Forelimb muscle (tissue), 1 donor: ENCODE results near the gene SOBP. TPM values are rescaled to one million over a fixed set of nuclear protein-coding genes. Genes with fewer than 3 reads are reported as not detected.
"Not testable (repeated sequence)": the region's sequence is repeated elsewhere in the genome, so short reads cannot be mapped to it uniquely, and the experiment has no call there.

ENCODE experiments used
- DNase-seq: peaks from one replicate; pipeline ENCODE4 v3.0.0-alpha.2; 2013; ENCODE audit warnings: low read depth
- polyA plus RNA-seq: library from polyadenylated mRNA; unstranded; fragments of 120-200 nt; gene quantifications from one replicate; pipeline ENCODE4 v1.2.1, GENCODE V29; 2013; ENCODE audit not compliant: insufficient read length

SOBP gene
- polyA plus RNA-seq, 1 donor: 16.5 TPM

DNA sequence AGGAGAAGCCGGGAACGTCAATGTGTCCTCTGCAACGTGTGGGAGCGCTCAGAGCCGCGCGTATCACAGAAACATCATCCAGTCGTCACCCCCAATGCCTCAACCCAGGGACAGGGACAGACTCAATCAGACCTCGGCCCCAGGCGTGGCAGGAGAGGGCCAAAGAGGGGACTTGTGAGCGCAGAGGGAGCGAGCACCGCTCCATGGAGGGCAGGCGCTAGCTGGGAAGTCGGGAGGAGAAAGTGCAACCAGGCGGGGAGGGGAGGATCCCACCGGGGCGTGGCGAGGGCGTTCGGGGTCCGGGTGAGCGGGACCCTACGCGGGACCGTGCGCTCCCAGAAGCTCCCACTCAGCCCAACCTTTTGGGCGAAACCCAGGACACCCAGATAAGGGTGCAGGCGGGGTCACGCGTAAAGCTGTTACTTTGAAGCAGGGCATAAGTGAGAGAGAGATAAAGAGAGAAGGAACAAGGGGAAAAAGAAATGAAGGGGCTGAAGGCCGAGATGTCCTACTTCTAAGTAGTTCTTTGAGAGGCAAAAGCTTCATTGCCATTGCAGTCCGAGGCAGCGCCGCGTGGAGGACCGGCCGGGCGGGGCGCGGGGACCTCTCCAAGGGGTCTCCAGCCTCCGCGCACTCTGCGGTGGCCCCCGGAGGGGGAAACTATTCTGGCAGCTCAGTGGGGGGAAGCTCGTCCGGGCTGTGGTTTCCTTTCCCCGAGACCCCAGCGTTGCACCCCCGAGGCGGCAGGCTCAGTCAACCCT, 862 bp upstream of the SOBP start:
- DNase-seq: no peak

DNA sequence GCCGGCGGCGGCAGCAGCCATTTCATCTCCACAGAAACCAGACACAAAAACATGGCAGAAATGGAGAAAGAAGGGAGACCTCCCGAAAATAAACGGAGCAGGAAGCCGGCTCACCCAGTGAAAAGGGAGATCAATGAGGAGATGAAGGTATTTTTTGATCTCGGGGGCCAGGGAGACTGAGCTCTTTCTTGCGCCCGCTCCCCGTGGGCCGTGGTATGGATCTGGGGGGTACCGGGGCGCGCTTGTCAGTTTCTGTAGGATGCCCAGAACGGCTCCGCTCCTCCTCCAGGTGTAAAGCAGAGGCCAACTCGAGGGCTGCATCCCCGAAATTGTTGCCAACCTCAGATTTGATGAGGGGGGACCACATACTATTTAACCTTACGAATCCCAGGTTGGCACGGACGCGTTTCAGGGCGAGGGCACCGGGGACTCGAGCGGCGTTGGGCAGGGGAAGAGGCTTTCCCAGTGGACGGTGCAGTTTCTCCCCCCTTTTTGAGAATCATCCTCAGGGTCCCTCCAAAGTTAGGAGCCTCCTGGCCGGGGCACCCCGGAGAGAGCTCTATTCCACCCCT, 735 bp downstream of the SOBP start:
- DNase-seq: no peak

DNA sequence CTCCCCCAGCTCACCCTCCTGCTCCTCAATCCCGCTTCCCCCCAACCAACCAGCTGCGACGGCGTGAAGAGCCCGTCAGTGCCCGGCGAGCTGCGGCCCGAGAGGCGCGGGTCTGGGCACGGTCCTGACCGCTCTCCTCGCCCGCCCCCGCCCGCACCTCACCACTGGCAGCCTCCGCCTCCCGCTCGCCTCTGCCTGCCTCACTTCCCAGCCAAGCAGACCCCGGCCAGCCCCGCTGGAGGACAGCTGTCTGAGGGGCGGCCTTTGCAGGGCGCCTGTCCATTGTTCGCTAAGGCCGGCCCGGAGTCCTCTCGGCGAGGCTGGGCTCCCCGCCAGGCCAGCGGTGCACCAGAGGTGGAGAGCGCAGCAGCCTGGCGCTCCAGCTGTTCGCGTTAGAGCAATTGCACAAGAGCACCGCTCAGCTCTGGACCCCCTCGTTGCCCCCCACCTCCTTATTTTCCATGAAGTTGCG, 1.3 kb downstream of the SOBP start:
- DNase-seq: no peak

DNA sequence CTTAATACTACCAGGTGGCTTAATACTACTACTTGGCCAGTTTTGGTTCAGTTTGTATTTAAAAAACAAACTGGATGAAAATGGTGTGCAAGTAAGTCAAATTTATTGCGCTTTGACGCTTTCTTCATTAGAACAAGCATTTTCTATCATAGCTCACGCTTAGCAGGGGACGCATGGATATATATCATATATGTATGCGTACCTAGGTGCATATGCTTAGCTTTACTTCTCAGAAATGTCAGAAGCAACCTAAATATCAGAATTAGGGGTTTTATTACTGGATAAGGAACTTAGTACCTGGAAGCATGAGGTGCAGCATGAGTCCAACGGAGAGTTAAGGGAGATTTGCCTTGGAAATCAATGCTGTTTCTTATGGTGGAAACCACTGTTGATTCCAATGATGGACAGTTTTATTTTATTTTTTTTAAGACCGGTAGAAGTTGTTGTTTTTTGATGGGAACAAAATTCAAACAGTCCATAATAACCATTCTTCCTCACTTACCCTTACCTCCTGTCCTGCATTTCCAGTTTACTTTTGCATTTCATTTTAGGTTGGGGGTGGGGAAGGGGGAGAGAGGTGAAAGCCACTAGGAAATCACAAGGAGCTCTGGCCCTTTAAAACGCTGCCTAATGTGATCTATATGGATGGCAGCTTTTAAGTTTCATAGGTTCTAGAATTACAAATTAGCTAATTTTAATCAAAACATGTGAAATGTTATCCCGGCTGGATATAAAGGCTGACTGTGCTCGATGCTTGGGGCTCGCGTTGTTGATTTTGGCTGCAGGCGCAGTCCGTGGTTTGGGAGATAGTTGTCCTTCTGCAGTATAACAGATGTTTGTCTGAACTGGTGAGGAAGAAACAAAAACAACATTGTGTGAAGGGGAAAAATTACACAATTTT, 2.1 kb downstream of the SOBP start:
- DNase-seq: no peak

DNA sequence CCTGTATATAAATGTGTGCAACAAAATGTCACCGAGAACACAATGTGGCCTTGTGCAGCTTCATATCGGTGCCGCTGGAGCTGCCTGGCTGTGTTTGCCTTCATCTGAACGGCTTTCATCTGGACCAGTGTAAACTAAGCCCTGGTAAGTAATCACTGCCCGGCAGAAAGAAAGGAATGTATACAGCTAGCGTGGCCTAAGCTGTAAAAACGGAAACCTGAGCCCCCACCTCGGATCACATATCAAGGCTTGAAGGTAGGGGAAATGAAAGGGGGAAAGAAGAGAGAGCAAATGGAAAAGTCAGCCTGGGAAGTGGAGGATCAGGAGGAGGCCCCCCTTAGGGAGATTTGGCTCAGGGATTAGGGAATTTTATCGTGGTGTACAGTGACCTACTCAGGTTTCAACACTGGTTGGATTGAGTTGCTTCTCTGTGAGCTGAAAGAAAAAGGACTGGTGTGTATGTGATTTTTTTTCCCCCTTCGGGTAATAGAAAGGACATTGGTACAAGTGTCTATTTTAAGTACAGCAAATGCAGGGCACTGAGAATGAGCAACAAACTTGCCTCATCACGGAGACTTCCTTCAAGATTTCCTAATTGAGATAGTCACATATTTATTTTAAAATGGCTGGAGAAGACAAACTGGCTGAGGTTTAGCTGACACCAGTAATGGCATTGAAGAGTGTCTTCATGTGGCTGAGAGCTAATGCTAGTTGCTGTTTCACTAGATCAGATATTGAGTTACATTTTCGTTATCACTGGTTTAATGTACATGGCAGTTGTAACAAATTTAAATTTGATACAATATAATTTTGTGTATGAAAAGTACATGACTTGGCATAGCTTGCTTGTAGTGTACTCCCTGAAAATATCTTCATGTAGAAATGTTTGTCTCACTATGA, 3.5 kb downstream of the SOBP start:
- no peak for DNase-seq

DNA sequence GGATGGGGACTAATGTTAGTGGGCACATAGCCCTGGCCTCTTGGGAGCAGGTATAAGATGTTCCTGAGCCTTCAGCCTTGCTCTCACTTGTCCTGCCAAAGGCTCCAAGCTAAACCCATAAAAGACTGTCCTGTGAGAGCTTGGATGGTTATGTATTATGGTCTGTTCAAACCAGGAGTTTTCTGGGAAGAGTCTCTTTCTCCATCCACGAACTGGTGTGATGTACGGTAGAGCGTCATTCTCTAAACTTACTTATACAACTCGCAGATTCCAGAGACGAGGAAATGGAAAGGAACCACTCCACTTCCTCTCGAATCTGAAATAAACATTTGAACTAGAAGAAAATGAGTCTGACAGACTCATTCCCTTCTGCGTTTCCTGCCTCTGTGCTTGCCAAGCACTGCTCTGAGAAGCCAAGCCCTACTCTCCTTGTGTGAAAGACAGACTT, 5.3 kb downstream of the SOBP start:
- peak; percentile 73 for DNase-seq

DNA sequence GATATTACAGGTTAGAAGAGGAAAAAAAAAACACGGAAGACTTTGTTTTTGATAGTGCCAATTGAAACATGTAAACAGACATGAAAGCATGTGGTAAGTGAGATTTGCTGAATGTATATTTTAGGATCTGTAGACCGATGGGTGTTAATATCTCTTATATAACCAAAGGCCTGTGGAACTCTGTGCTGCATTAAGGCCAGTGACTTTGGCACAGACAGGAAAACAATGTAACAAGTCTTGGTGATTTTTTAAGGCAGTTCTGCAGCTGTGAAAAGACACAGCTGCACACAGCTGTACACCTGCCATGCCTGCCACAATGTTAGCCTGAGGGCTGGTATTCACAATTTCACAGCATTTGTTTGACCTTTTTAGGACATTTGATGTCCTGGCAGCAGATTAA, 6.1 kb downstream of the SOBP start:
- no peak for DNase-seq

DNA sequence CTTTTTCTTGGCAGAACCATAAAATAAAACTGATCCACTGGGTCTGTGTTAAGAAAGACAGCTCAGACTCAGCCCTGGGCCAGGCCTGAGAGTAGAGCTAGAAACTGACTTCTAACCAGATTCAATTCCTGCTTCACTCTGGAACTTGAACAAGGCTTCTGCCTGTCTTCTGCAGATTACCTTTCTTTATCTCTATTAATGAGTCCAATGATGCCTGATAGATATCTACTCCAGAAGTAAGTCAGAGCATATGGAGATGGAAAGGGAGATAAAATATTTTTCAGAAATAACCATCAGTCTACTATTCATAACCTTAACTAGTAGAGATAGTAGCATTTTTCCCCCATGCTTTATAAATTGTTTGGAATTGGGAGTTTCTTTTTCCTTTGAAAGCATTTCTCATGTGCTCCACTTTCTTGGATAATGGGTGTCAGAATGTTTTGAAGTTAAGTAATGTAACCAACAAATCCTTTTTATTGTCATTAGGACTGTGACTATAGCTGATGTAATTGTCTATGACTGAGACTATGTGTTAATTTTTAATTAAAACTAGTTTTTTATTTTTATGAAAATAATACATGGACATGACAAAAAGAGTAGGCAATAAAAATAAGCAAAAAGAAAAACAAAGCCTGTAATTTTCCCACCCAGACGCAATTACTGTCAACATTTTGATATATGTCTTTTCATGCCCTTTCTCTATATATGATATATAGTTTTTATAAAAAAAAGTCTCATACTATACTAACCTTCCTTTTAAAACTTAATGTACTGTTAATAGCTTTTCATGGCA, 7.2 kb downstream of the SOBP start:
- no peak for DNase-seq

DNA sequence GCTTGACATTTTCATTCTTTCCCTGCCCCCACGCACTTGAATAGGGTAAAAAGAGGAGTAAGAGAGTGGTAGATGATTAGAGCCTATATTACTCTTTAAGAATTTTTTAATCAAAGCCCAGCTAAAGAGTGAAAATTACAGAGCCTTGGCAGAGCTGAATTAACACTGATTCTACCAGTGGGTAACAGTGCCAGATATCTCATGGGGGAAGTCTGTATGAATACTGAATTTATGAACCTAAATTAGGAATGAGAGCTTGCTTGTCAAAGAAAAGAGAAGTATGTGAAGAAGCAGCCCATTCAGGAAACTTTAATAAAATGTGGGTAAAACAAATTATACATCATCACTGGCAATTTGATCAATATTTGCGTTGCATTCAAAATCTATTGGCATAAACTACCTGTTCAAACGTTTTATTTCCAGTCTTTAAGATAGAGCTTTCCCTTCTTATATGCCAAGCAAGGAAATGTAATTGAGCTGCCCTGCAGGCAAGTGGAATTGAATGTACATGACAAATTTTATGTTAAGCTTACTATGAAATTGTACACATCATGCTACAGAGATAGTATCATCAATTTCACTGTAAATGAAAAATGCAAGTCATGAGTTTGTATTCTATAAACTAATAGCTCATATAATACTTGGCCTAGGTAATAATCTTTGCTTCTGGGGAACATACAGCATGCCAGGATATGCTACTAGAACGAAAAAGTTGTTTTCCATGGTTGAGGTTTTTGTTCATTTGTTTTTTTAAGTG, 14.5 kb downstream of the SOBP start:
- DNase-seq: no peak

DNA sequence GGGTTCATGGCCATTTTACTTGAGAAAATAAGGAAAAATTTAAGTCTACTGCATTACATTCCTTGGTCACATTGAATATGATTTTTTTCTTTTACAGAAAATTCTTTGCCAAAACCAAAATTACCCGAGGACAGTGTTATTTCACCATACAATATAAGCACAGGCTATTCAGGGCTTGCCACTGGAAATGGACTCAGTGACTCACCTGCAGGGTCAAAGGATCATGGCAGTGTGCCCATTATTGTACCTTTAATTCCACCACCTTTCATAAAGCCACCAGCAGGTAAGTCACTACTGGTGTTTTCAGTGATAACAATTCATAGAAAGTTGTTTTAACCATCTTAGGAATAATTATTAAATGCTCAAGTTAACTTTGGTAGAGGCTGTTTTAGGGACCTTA, 16.2 kb downstream of the SOBP start:
- no peak for DNase-seq

DNA sequence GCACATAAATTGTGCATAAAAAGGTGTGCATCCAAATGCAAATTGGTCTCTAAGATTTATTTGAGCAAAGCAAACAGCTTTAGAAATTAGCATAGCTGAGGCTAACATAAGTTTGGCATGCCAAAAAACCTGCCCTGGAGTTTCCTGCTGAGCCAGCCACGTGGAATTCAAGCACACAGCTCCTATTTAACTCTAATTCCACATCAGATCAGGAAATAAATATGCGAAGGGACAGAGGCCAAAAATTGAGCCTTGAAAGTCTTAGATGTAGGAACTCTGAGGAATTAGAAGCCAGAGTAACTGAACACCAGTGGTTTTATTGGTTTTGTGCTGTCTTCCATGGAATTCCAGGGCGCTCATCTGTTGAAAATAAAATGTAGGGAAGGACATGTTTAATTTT, 19.6 kb downstream of the SOBP start:
- DNase-seq: no peak

DNA sequence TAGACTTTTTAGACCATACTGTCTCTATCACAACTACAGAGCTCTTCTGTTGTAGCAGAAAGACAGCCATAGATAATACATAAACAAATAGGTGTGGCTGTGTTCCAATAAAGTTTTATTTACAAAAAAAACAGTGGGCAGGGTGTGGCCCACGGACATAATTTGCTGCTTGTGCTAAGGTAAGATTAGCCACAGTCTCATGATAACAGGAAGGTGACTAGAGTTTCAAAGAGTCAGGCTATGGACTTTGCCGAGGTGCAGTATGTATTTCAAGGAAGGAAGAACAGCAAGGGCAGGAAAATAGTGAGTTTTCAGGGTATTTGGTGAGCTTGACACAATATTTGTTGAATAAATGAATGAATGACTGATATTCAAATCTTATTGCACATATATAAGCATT, 20.2 kb downstream of the SOBP start:
- no peak for DNase-seq

DNA sequence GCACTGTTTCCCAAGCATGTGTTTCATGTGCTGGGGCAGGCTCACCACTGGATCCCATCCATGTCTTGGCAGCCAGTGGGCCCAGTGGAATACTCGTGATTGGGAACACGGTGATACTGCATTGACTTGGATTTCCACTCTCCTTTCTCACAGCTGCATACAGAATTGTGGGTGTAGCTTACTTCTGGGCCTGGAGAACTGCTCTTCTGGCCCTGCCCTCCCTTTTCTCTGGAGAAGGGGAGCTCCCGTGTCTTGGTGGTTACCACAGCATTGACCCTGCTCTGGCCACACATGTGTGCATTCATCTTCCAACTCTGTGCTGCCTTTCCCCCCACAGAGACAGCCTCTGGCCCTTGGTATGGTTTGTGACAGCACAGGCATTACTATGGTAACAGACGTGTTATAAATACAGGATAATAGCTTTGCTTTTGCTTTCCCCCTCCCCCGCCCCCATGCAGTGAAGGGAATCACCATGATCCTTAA, 21.6 kb downstream of the SOBP start:
- DNase-seq: no peak

DNA sequence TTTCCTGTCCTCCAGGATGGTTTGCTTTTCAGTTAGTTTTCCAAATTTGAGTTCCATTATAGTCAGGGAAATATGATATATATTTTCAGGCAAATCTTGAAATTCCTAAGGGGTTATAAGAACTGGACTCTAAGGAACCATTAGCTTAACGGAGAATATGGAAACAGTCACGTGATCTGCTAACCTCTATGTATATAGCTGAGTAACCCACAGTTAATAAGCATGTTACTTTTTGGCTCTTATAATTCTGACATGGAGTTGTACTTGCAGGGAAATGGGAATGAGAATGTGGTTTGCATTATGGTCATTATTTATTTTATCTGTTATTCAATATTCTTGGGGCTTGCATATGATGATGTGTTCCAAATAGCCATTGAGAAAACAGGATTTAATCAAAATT, 23.3 kb downstream of the SOBP start:
- DNase-seq: no peak

DNA sequence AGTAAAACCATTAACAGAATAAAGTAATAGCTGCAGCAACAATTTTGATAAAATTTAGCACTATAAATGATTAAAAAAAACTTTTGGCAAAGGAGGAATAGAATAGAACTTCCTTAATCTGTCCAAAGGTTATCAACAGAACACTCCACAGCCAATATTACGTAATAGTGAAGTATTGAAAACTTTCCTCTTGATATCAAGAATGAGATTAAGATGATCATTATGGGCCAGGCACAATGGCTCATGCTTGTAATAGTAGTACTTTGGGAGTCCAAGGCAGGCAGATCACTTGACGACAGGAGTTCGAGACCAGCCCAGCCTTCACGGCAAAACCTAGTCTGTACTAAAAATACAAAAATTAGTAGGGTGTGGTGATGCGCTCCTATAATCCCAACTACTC, 26.0 kb downstream of the SOBP start:
- no peak for DNase-seq

DNA sequence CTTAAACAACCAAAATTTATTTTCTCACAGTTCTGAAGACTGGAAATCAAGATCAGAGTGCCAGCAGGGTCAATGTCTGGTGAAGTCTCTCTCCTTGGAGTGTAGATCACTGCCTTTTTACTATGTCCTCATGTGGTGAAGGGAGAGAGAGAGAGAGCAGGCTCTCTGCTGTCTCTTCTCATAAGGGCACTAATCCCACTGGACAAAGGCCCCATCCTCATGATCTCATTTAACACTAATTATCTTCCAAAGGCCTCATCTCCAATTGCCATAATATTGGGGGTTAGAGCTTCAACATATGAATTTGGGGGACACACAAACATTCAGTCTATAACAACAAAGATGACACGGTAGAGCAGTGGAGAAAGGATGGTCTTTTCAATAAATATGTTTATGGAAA, 27.4 kb downstream of the SOBP start:
- no peak for DNase-seq

DNA sequence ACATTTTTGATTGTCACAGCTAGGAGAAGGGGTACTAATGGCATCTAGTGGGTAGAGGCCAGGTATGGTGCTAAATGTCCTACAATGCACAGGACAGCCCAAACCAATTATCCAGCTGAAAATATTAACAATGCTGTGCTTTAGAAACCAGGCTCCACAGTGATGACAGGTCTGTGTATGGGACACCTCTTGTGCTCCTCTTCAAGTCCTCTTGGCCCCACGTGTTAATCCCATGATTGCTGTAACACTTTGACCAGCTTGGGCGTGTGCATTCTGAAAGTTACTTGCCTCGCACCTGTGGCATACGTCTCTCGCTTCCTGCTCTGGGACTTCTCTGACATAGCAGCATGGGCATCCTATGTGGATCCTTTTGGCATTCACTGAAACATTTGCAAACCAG, 29.3 kb downstream of the SOBP start:
- DNase-seq: not testable (repeated sequence)

DNA sequence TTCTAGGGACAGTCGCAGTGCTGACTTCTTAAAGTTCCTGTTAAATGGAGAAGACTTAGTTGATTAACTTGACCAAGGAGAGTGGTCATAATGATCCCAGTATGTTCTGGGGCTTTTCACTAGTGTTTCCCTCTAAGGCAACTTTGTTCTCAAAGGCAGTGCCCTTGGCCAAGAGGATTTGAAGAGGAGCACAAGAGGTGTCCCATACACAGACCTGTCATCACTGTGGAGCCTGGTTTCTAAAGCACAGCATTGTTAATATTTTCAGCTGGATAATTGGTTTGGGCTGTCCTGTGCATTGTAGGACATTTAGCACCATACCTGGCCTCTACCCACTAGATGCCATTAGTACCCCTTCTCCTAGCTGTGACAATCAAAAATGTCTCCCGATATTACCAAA, 30.8 kb downstream of the SOBP start:
- not testable (repeated sequence) for DNase-seq

DNA sequence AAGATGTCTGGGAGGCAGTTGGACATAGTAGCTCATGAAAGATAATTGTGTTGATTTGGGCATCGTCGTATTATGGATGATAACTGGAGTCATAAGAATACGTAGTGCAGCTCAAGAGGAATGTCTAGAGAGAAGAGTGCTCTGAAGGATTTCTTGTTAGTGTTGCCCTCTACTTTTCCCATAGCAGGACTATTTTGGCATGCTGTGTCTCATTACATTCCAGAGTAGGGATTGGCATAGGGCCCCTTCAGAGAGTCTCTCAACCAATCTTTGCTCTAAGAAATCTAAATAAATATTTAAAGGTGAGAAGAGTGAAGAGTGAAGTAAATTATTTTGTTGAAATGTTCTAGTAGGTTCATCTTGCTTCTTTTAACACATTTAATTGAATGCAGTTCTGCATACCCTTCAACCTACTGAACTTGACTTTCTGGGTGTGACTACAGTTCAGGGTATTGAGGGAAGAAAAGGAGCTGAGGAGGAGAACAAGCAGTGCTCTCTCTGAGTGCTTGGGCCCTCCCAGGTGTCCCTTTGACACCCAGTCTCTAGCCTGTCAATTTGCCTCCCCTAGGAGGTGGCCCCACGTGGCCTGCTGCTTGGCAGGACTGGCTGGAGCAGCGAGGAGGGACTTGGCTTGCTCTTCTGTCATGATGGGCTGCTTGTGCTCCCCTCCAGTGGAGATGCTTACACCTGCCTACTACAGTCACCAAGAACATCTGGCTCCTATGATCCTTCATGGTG, 33.3 kb downstream of the SOBP start:
- DNase-seq: no peak
